K562 (cell line): ENCODE results near the gene CEP131.

Experiments
- EP300 ChIP-seq: IDR thresholded peaks from 2 replicates; pipeline ENCODE4 v1.6.1; 2012; ENCODE audit warnings: low read length, improper control_type of control experiment
- FOXM1 ChIP-seq, 2 experiments: fragments of 450-650 bp in 1 of 2; sonication (generic) in 1 of 2; formaldehyde crosslinking in 1 of 2; IDR thresholded peaks; 2 replicates each; pipeline versions ENCODE4 v1.6.1 to v1.9.0; 2017 to 2022; ENCODE audit warnings: low read depth in 2 of 2, mild to moderate bottlenecking in 2 of 2, missing genetic modification reagents in 1 of 2, moderate library complexity in 1 of 2
- NR3C1 ChIP-seq: sonication (generic); formaldehyde crosslinking; IDR thresholded peaks from 2 replicates; pipeline ENCODE4 v1.8.1; 2022; ENCODE audit warnings: missing genetic modification reagents
- RFX5 ChIP-seq: IDR thresholded peaks from 2 replicates; pipeline ENCODE4 v1.6.1; 2011; ENCODE audit warnings: low read depth, mild to moderate bottlenecking, improper control_type of control experiment, low read length
- SIN3B ChIP-seq: fragments of 450-650 bp; IDR thresholded peaks from 2 replicates; pipeline ENCODE4 v1.6.1; 2017; ENCODE audit warnings: low read depth, mild to moderate bottlenecking, moderate library complexity
- TOE1 ChIP-seq, 2 experiments: fragments of 450-650 bp in 1 of 2; sonication (generic) in 1 of 2; formaldehyde crosslinking in 1 of 2; IDR thresholded peaks; 2 replicates each; pipeline versions ENCODE4 v1.7.1 to v1.8.0; 2016 to 2022; ENCODE audit warnings: borderline replicate concordance in 2 of 2, mild to moderate bottlenecking in 2 of 2, antibody characterized with exemption in 1 of 2, inconsistent platforms in 1 of 2, low read depth in 1 of 2, missing genetic modification reagents in 1 of 2, moderate library complexity in 1 of 2
- YBX1 ChIP-seq: fragments of 450-650 bp; IDR thresholded peaks from 2 replicates; pipeline ENCODE4 v1.7.1; 2016; ENCODE audit warnings: mild to moderate bottlenecking
- YY1 ChIP-seq, 3 experiments: IDR thresholded peaks; 2 replicates each; pipeline ENCODE4 v1.6.1; 2011; ENCODE audit warnings: low read length in 2 of 3, mild to moderate bottlenecking in 2 of 3, moderate library complexity in 2 of 3, borderline replicate concordance in 1 of 3, control low read depth in 1 of 3, low read depth in 1 of 3; ENCODE audit not compliant: insufficient read depth in 3 of 3, insufficient replicate concordance in 2 of 3, control insufficient read depth in 1 of 3, insufficient read length in 1 of 3; ENCODE audit errors: extremely low read depth in 1 of 3
- ZBTB17 ChIP-seq: fragments of 450-650 bp; formaldehyde crosslinking; IDR thresholded peaks from 2 replicates; pipeline ENCODE4 v1.4.0; 2020; ENCODE audit warnings: mild to moderate bottlenecking
- ZNF75A ChIP-seq: fragments of 450-650 bp; formaldehyde crosslinking; IDR thresholded peaks from 2 replicates; pipeline ENCODE4 v1.4.0; 2020; ENCODE audit warnings: mild to moderate bottlenecking

GRCh38 chr17:81213978-81214377 lies 8.8 kb downstream of the CEP131 start:
- no peak for TF ChIP-seq ZBTB17 (CRISPR knock-in tag)
- TF ChIP-seq NR3C1: no peak
- no peak for TF ChIP-seq YBX1
- TF ChIP-seq SIN3B: no peak
- no peak for TF ChIP-seq TOE1 (IDR thresholded peaks at IDR 0.05; ENCODE audit: borderline replicate concordance)
- no peak for TF ChIP-seq TOE1 (CRISPR knock-in tag; IDR thresholded peaks at IDR 0.05; ENCODE audit: borderline replicate concordance, low read depth)
- no peak for TF ChIP-seq ZNF75A (CRISPR knock-in tag)
- no peak for TF ChIP-seq FOXM1 (IDR thresholded peaks at IDR 0.05; ENCODE audit: low read depth)
- no peak for TF ChIP-seq FOXM1 (CRISPR knock-in tag; IDR thresholded peaks at IDR 0.05; ENCODE audit: low read depth)
- TF ChIP-seq RFX5: no peak
- no peak for TF ChIP-seq YY1 (IDR thresholded peaks at IDR 0.05; ENCODE audit: borderline replicate concordance in 1 of 3, control insufficient read depth in 1 of 3, extremely low read depth in 1 of 3, insufficient read depth in 3 of 3, insufficient read length in 1 of 3, insufficient replicate concordance in 2 of 3, low read depth in 1 of 3, low read length in 2 of 3)
- TF ChIP-seq EP300: no peak
